Amniotic stem cell (primary cell): Measurements from ENCODE around the gene FUOM.

Source experiments
- DNase-seq: peaks from one replicate; lab custom pipeline; 2025; lab: John Stamatoyannopoulos, UW

Gene FUOM, protein sequence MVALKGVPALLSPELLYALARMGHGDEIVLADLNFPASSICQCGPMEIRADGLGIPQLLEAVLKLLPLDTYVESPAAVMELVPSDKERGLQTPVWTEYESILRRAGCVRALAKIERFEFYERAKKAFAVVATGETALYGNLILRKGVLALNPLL

DNA sequence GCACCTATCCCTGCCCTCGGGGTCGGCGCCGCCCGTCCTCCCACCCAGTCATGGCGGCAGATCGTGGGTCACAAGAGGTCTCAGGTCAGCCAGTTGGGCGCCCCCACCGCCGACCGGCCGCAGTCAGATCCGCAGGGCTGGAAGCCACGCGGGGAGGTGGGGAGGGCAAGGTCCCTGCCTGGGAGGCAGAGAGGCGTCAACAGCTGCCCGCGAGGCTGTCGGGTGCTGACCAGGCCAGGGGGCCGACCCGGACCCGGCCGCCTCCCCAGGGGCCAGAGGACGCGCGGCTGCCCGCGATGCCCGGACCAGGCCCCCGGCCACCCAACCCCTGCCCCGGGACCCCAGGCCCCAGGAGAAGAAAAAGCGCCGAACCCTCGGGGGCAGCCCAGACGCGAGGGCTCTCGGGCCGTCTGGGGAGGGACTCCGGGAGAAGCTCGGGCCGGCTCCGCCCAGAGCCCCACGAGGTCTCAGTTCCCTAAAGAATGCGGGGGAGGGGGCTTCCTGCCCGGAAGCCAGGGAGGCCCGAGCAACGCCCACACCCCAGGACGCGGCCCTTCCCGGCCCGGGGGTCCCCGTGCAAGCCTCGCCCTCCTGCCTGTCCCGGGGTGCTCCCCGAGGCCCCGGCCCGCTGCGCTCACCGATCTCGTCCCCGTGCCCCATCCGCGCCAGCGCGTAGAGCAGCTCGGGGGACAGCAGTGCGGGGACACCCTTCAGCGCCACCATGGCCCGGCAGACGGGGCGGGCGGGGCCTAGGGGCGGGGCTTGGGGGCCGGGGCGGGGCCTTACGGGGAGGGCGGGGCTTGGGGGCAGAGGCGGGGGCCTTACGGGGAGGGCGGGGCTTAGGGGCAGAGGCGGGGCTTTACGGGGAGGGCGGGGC is at the start of gene FUOM:
Gene FUOM, minus strand, starts transcription at position 735 of the 877 bp plus-strand sequence. Its CDS starts 12 bp downstream, at position 723.
- no peak for DNase-seq

DNA sequence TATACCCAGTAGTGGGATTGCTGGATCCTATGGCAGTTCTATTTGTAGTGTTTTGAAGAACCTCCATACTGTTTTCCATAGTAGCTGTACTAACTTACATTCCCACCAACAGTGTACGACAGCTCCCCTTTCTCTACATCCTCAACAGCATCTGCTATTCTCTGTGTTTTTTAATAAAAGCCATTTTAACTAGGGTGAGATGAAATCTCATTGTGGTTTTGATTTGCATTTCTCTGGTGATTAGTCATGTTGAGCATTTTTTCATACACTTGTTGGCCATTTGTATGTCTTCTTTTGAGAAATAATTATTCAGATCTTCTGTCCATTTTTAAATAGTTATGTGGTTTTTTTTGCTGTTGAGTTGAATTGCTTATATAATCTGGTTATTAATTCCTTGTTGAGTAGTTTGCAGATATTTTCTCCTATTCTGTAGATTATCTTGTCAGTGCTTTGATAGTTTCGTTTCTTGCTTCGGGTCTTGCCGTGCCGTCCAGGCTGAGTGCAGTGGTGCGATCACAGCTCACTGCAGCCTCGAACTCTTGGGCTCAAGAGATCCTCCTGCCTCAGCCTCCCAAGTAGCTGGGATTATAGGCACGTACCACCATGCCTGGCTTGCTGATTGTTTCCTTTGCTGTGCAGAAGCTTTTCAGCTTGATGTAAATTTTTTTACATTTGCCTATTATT is 48.2 kb upstream of the FUOM start:
- DNase-seq, result no peak

DNA sequence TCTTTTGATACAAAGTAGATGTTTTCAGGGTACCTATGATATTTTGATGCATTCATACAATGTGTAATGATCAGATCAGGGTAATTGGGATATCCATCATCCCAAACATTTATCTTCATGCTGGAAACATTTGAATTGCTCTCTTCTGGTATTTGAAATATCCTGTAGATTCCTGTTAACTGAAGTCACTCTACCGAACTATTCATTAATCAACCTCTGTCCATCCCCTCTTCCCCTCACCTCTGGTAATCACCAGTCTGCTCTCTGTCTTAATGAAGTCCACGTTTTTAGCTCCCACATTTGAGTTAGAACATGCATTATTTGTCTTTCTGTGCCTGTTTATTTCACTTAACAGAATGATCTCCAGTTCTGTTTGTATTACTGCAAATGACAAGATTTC is 47.5 kb upstream of the FUOM start:
- no peak for DNase-seq

DNA sequence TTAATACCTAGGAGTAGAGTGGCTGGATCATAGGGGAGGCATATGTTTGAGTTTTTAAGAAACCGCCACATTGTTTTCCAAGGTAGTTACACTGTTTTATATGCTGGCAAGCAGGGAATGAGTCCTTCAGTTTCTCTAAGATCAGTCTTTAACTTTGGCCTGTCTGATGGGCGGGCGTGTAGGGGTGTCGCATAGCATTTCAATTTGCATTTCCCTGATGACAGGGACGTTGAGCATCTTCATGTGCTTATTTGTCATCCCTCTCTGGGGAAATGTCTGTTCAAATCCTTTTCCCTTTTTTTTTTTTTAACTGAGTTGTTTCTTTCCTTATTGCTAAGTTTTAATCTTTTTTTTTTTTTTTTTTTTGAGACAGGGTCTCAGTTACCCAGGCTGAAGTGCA is 46.0 kb upstream of the FUOM start:
- no peak for DNase-seq

DNA sequence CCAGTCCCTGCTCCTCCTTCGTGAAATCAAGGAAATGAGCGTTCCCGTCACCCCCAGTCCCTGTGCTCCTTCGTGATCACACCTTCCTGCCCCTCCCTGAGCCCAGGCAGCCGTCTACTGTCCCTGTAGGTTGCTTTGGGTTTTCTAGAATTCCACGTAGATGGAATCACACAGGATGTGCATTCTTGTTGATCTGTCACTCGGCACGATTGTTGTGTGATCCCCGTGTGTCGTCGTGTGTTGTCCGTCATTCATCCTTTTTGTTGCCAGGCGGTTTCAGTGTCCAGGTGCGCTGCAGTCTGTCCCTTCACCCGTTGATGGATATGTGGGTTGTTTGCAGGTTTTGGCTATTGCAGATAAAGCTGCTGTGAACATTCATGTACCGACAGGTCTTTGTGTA is 45.5 kb upstream of the FUOM start:
- no peak for DNase-seq

DNA sequence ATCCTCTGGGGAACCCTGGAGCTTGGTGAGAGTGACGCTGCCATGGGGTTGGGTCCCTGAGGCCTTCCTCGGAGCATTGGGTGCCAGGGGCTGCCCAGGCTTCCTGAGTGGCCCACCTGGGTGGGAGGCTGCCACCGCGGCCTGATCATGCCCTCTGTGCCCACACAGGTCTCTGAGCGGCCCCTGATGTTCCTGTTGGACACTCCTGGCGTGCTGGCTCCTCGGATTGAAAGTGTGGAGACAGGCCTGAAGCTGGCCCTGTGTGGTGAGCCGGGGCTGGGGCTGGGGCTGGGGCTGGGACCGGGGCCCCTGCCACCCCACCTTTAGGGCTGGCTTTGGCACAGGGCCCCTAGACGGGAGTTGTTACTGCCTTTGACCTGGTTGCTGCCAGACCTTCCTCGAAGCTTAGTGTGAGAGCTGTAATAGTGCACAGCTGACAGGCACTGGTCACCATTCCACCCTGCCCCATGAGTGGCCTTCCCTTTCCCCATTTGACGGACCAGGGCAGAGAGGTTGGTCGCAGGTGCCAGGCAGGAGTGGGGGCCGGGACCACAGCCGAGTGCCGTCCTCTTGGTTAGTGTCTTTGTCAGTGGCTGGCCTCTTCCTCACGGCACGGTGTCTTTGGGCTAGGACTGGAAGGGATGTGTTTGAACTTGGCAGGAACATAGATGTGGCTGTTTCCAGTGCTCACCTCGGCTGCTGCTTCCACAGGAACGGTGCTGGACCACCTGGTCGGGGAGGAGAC is 44.3 kb upstream of the FUOM start:
- DNase-seq, result no peak

DNA sequence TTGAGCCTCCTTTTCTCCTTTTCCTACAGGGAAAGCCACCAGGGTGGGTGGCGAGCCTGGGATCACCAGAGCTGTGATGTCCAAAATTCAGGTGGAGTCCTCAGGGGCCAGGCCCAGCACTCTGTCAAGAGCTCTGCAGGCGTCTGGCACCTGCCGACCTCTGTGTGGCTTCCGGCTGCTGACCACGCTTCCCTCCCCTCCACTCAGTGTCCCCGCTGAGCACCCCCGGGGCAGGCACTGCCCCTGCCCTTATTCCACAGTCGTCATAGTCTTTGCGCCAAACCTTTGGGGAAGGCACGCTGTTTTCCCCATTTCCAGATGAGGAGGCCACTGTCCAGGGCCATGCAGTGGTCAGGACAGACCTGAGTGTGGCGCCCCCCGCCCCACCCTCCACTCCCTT is 43.7 kb upstream of the FUOM start:
- DNase-seq, result no peak

DNA sequence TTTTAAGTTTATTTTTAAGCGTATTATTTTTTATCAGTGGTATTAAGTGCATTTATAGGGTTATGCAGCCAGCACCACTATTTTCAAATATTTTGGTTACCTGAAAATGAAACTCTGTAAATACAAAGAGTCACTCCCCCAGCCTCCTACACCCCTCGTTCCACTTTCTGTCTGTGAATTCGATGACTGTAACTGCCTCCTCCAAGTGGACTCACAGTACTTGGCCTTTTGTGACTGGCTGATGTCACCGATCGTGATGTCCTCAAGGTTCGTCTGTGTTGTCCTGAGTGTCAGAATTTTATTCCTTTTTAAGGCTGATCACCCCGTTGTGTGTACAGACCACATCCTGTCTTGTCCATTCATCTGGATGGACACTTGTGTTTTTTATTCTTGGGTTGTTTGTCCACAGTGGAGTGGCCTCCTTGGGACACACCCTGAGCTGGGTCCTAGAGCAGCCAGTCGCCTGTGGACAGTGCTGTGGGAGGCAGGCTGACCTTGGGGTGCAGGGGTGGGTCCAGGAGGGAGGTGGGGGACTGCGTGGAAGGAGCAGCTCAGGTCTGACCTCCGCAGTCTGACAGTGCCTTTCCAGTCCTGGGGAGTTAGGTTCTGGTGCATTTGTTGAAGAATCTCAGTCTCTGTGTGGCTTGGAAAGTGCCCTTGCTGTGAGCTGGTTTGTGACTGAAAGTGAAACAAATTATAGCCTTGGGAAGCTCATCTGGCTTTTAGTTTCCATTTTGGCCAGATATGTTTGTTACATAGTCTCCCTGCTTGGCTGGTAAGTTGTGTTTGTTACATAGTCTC is 43.0 kb upstream of the FUOM start:
- no peak for DNase-seq

DNA sequence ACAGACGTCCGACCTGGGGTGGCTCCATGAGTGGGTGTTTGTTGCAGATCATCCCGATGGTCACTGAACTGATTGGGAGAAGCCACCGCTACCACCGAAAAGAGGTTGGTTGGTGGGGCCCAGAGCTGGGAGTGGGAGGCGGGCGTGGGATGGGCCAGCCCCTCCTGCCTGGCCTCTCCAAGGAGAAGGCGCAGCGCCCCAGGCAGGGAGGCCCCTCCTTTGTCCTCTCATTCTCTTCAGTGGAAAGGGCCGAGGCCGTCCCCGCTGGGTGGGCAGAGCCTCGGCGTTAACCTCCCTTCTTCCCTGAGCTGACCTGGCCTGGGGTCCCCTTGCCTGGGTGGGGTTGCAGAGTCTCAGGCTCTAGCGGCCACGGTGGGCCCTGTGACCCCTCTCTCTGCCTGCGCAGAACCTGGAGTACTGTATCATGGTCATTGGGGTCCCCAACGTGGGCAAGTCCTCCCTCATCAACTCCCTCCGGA is 41.3 kb upstream of the FUOM start:
- no peak for DNase-seq

DNA sequence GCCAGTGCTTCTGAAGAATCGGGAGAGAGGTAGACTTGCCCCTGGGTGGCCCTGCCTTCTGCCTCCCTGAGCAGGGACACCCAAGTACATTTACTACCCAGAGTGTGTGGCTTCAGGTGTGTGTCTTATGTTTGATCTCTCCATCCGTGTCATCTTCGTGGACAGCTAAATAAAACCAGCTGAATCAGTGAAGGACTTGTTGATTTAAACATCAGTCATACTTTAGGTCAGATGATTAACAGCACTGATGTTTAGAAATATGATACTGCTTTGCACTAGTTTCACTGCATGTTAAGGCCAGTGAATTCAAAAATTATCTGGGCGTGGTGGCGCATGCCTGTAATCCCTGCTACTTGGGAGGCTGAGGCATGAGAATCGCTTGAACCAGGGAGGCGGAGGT is 40.1 kb upstream of the FUOM start:
- no peak for DNase-seq

DNA sequence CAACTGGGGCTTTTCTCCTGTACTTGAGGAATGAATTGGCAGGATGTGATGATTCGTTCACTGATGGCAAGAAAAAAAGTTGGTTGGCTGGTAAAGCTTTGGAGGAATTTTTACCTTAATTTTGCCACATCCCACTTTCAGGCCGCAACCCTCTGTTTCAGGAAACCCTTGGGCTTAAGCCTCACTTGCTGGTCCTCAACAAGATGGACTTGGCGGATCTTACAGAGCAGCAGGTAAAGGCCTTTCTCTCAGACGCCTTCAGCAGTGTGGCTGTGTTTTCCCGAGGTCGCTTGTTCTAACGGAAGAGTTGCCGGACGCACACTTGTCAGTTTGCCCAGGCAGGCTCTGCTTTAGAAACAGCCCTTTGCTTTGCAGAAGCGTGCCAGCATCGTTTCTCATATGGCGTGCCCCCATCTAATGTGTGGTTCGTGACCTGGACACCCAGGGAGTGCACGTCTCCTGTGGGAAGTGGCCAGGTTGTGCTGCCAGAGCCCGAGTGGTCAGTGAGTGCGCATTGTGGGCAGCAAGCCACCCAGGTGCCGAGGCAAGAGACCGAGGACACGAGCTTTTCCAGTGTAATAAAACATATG is 38.3 kb upstream of the FUOM start:
- DNase-seq, result no peak

DNA sequence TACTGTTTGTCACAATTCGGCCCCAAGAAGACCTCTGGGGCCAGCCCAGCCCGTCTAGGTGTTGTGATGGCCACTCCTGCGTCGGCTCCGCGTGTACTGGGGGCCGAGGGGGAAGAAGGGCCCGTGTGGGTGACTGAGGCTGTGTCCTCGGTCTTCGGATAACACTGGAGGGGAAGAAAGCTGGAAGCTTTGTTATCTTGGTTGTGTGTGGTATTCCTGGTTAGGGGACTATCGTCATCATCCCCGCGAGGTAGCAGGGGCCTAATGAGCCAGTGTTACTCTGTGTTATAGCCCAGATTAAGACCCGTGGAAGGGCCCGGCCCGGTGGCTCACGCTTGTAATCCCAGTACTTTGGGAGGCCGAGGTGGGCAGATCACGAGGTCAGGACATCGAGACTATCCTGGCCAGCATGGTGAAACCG is 37.0 kb upstream of the FUOM start:
- DNase-seq, result no peak

DNA sequence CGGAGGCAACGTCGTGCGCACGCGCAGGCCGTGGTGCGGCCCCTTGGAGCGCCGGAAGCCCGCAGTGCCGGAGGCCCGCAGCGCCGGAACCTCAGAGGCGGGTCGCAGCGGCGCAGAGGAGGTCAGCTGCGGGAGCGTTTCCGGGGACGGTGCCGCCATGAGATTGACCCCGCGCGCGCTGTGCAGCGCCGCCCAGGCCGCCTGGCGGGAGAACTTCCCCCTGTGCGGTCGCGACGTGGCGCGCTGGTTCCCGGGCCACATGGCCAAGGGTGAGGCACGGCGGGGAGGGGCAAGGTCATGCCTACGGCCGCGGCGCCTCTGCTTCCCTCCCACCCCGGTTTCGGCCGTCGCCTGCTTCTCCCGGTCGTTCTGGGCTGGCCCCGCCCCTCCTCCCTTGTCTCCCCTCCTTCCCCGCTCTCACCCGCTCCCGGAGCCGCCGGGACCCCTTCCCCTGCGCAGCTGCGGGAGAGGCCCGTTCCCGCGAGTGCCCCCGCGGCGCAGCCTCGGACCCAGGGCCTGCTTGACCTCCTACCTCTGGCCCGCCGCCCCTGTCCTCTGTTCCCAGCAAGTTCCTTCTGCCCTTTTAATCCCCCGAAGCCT is 36.3 kb upstream of the FUOM start, which contains the start of gene MTG1:
Gene MTG1, plus strand, starts transcription at position 94 of the 600 bp plus-strand sequence. Its CDS starts 64 bp downstream, at position 158.
- peak; percentile 79 for DNase-seq

DNA sequence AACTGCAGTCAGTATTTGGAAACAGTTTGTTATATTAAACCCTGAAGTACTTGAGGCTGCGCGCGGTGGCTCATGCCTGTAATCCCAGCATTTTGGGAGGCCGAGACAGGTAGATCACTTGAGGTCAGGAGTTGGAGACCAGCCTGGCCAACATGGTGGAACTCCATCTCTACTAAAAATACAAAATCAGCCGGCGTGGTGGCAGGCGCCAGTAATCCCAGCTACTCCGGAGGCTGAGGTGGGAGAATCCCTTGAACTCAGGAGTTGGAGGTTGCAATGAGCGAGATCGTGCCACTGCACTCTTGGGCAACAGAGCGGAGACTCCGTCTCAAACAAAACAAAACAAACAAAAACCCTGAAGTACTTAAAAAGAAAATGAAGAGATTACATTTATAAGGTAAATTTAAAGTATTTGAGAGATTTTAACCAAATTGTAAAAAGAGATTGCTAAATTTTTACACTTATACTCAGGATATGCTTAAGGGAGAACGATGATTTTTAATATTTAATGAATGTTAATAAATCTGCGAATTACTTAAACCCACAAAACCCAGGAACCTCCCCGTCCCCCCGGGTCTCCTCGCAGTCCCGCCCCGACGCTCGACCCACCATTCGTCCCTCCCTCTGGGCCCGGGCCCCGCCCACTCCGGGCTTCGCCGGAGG is 35.7 kb upstream of the FUOM start:
- DNase-seq, result no peak

DNA sequence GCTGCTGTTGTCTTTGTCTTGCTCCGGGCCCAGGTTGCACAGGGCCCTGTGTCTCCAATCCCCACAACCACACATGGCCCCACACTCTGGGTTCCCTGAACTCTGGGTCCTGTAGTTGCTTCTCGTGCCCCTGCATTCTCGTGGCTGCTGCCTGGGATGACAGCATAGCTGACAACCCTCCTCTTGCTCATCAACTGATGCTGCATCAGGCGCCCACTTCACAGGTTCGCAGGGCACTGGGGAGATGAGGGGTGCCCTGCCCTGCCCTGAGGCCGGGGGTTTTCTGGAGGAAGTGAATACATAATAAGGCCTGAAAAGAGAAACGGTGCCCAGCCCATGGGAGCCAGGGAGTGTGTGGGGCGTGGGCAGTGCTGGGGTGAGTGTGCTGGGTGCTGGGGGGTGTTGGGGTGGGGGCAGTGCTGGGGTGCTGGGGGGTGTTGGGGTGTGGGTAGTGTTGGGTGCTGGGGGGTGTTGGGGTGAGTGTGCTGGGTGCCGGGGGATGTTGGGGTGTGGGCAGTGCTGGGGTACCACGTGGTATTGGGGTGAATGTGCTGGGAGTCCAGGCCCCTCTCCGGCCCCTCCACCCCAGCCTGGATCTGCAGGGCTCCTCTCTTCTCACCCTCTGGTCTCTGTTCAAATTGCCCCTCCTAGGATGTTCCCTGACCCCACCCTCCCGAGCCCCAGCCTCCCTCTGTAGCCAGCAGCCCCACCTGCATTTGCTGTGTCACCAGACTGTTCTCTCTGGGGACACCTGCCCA is 34.1 kb upstream of the FUOM start:
- no peak for DNase-seq

DNA sequence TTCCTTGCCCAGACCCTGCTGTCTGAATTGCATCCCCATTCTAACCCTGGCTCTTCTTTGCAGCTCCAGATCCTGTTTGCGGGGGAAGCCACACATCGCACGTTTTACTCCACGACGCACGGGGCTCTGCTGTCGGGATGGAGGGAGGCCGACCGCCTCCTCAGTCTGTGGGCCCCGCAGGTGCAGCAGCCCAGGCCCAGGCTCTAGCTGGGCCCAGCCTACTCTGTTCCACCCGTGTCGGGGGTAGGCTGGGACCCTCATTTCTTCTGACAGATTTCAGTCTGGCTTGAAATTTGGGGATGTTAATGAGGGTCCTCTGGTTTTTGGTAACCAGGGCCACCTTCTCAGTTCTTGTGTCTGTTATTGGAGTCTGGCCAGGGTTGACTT is 33.4 kb upstream of the FUOM start:
- no peak for DNase-seq

DNA sequence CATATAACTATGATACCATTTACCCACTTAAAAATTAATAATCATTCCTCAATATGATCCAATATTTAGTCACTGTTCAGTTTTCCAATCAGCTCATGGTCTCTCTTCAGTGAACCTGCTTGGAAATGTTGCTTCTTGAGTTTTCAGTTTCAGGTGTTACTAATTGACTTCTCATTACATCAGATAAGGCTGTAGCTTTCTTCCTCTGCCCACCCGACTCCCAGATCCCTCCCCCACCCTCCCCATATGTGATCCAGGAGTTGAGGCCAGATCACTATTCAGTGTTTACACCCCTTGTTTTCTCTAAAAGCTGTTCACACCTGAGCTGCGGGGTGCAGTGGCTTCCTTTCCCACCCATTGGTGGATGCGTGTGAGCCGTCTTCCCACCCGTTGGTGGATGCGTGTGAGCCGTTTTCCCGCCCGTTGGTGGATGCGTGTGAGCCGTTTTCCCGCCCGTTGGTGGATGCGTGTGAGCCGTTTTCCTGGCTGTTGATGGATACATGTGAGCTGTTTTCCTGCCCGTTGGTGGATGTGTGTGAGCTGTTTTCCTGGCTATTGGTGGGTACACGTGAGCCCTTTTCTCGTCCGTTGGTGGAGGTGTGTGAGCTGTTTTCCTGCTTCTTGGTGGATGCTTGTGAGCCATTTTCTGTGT is 32.9 kb upstream of the FUOM start:
- no peak for DNase-seq

DNA sequence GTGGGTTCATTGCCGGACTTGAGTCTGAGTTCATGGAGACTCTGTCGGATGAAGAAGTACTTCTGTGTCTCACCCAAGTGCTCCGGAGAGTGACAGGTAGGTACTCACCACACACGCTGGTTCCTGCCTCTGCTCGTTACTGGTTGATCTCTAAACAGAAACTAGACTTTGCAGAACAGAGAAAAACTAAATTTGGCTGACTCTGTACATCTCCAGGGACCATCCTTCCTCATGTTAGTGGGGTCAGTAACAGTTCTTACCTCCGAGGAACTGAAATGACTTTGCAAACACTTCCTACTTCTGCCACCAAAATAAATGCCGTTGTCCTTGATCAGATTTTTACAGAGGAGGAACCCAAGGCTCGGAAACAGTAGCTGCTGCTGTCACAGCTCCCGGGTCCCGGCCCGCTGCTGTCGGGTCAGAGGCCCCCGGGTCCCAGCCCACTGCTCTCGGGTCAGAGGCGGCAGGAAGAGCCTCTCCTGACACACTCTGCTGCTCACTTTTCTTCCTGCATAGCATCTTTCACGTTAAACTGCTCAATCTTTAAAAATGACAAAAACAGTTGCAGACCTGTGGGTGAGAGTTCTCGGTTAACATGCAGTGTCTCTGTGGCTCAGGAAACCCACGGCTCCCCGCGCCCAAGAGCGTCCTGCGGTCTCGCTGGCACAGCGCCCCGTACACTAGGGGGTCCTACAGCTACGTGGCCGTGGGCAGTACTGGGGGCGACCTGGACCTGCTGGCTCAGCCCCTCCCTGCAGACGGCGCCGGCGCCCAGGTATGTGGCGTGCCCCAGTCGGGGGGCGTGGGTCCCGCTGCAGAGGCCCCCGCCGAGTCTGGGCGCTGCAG is 31.4 kb upstream of the FUOM start:
- DNase-seq, result no peak
